Stimulated activated CD4-positive, alpha-beta T cell treated with anti-CD3 and anti-CD28 coated beads, Interleukin-1b, Interleukin-23, amount 100 ng/mL, for 24 hours (primary cell): Measurements from ENCODE around the gene HECTD2.
"Not testable (repeated sequence)": the region's sequence is repeated elsewhere in the genome, so short reads cannot be mapped to it uniquely, and the experiment has no call there.

ENCODE experiments used
- DNase-seq, 4 experiments: peaks; one replicate each; pipeline ENCODE4 v3.0.0-alpha.2; 2020; ENCODE audit warnings: low read depth in 4 of 4, low spot score in 1 of 4

Gene HECTD2

GRCh38 chr10:91411621-91412020 lies 1.5 kb downstream of the HECTD2 start:
- no peak for DNase-seq

- no peak for DNase-seq
Measured at GRCh38 chr10:91412354-91413087, 2.4 kb downstream of the HECTD2 start.

- DNase-seq = no peak
Measured at GRCh38 chr10:91415816-91416215, 5.7 kb downstream of the HECTD2 start.

GRCh38 chr10:91416339-91416855 lies 6.3 kb downstream of the HECTD2 start:
- no peak for DNase-seq

GRCh38 chr10:91418416-91418815 lies 8.3 kb downstream of the HECTD2 start:
- no peak for DNase-seq

GRCh38 chr10:91420868-91421267 lies 10.7 kb downstream of the HECTD2 start:
- DNase-seq = no peak

- DNase-seq = no peak
Measured at GRCh38 chr10:91422915-91423314, 12.8 kb downstream of the HECTD2 start.

- DNase-seq = no peak
Measured at GRCh38 chr10:91424016-91424415, 13.9 kb downstream of the HECTD2 start.

- DNase-seq = no peak
Measured at GRCh38 chr10:91432175-91432574, 22.0 kb downstream of the HECTD2 start.

- no peak for DNase-seq
Measured at GRCh38 chr10:91433620-91434019, 23.5 kb downstream of the HECTD2 start.

- DNase-seq = no peak
Measured at GRCh38 chr10:91434041-91434440, 23.9 kb downstream of the HECTD2 start.

- no peak for DNase-seq
Measured at GRCh38 chr10:91435241-91435640, 25.1 kb downstream of the HECTD2 start.

- DNase-seq = not testable (repeated sequence)
Measured at GRCh38 chr10:91438228-91438627, 28.1 kb downstream of the HECTD2 start.

GRCh38 chr10:91444211-91445182 lies 34.4 kb downstream of the HECTD2 start:
- DNase-seq = no peak

- no peak for DNase-seq
Measured at GRCh38 chr10:91452063-91452462, 41.9 kb downstream of the HECTD2 start.

- DNase-seq = no peak
Measured at GRCh38 chr10:91453535-91453934, 43.4 kb downstream of the HECTD2 start.

- DNase-seq = not testable (repeated sequence)
Measured at GRCh38 chr10:91455135-91455534, 45.0 kb downstream of the HECTD2 start.

- no peak for DNase-seq
Measured at GRCh38 chr10:91460681-91461080, 50.5 kb downstream of the HECTD2 start.

GRCh38 chr10:91462423-91462822 lies 52.3 kb downstream of the HECTD2 start:
- DNase-seq = no peak

GRCh38 chr10:91464500-91464899 lies 54.4 kb downstream of the HECTD2 start:
- no peak for DNase-seq

GRCh38 chr10:91465261-91465660 lies 55.1 kb downstream of the HECTD2 start:
- no peak for DNase-seq

- no peak for DNase-seq
Measured at GRCh38 chr10:91467114-91467513, 57.0 kb downstream of the HECTD2 start.
